Upper lobe of right lung (tissue), 1 donor: ENCODE results near the gene INPP1. TPM values are rescaled to one million over a fixed set of nuclear protein-coding genes. Genes with fewer than 3 reads are reported as not detected.

Experiments
- ATAC-seq: fragments of 200-7000 bp; cut with Tn5 transposase; one replicate; pipeline ENCODE4 v1.9.1; 2020; ENCODE audit warnings: mild to moderate bottlenecking, moderate library complexity
- DNase-seq: peaks from one replicate; pipeline ENCODE4 v3.0.0-alpha.2; 2020
- H3K27ac ChIP-seq: fragments of 200-600 bp; one replicate; pipeline ENCODE4 v1.8.0; 2022
- H3K27me3 ChIP-seq: fragments of 200-600 bp; one replicate; pipeline ENCODE4 v1.8.0; 2022; ENCODE audit warnings: mild to moderate bottlenecking
- H3K36me3 ChIP-seq: fragments of 200-600 bp; one replicate; pipeline ENCODE4 v1.8.0; 2022
- H3K4me1 ChIP-seq: fragments of 200-600 bp; one replicate; pipeline ENCODE4 v1.8.0; 2022
- H3K4me3 ChIP-seq: fragments of 200-600 bp; one replicate; pipeline ENCODE4 v1.8.0; 2022; ENCODE audit warnings: mild to moderate bottlenecking
- H3K9me3 ChIP-seq: fragments of 200-600 bp; one replicate; pipeline ENCODE4 v1.8.0; 2022
- CTCF ChIP-seq: fragments of 200-600 bp; IDR thresholded peaks from one replicate; pipeline ENCODE4 v1.8.0; 2022; ENCODE audit warnings: antibody characterized with exemption
- intact Hi-C: fragments of 100-400 bp; cut with DNase I; formaldehyde crosslinking; loops from one replicate; pipeline ENCODE4 v1.11.0; 2022
- total RNA-seq: library from RNA; stranded (reverse); fragmentation: NEBNext Ultra II Directional; extraction: Animal tissue kit (Norgen Biotek cat#: 25700); gene quantifications from one replicate; pipeline ENCODE4 v1.2.1, GENCODE V29; 2021
- donor health status: DM: no; HTN: yes; CAD: no; lungs with severe emphysema.

INPP1 gene
- total RNA-seq, 1 donor from 2014 or later = 38.1 TPM

- DNase-seq = no peak
- TF ChIP-seq CTCF = no peak
- no peak for ATAC-seq
These were observed 15.4 kb upstream of the INPP1 start for GRCh38 chr2:190327867-190328572.

GRCh38 chr2:190328573-190329147 is 14.7 kb upstream of the INPP1 start:
- H3K4me3 ChIP-seq = no peak overlapping the region
- no peak overlapping the region for H3K27ac ChIP-seq
- H3K4me1 ChIP-seq = peaks cover under 1% of the 10 kb centered on the region
- intact Hi-C loops = no loop called here
- no peaks in the 10 kb centered on the region for H3K9me3 ChIP-seq
- peak; percentile 33 for TF ChIP-seq CTCF
- H3K36me3 ChIP-seq = no peaks in the 10 kb centered on the region
- ATAC-seq = no peak
- DNase-seq = no peak
- no peaks in the 10 kb centered on the region for H3K27me3 ChIP-seq

More at GRCh38 chr2:190327867-190328572, 15.4 kb upstream of the INPP1 start:
- no peak overlapping the region for H3K4me3 ChIP-seq
- intact Hi-C loops = no loop called here
- no peak overlapping the region for H3K27ac ChIP-seq
- H3K9me3 ChIP-seq = no peaks in the 10 kb centered on the region
- H3K4me1 ChIP-seq = no peaks in the 10 kb centered on the region
- no peaks in the 10 kb centered on the region for H3K27me3 ChIP-seq
- no peaks in the 10 kb centered on the region for H3K36me3 ChIP-seq

GRCh38 chr2:190333395-190333794 is 10.0 kb upstream of the INPP1 start:
- no peaks in the 10 kb centered on the region for H3K36me3 ChIP-seq
- H3K27me3 ChIP-seq = no peaks in the 10 kb centered on the region
- peaks cover 4% of the 10 kb centered on the region for H3K4me1 ChIP-seq
- ATAC-seq (no peak), DNase-seq (no peak)
- no peak overlapping the region for H3K27ac ChIP-seq
- no peak overlapping the region for H3K4me3 ChIP-seq
- no peak for TF ChIP-seq CTCF
- H3K9me3 ChIP-seq = no peaks in the 10 kb centered on the region
- intact Hi-C loops = no loop called here

GRCh38 chr2:190333928-190334327 is 9.5 kb upstream of the INPP1 start:
- no peak for ATAC-seq
- intact Hi-C loops = no loop called here
- Histone ChIP-seq H3K4me1 (peaks cover 4% of the 10 kb centered on the region), H3K27me3 (no peaks in the 10 kb centered on the region), H3K36me3 (no peaks in the 10 kb centered on the region), H3K4me3 (no peak overlapping the region), H3K9me3 (no peaks in the 10 kb centered on the region), H3K27ac (no peak overlapping the region)
- no peak for TF ChIP-seq CTCF
- DNase-seq = no peak

GRCh38 chr2:190334479-190335224 is 8.7 kb upstream of the INPP1 start:
- DNase-seq (no peak), ATAC-seq (peak; percentile 39)
- Histone ChIP-seq H3K4me3 (no peak overlapping the region), H3K9me3 (no peaks in the 10 kb centered on the region), H3K4me1 (peaks cover 4% of the 10 kb centered on the region), H3K27ac (no peak overlapping the region), H3K36me3 (no peaks in the 10 kb centered on the region), H3K27me3 (no peaks in the 10 kb centered on the region)
- intact Hi-C loops = no loop called here
- TF ChIP-seq CTCF = no peak
